NCI-H146 (cell line): ENCODE measurements around the gene SH3BP2.

Experiments
- DNase-seq: peaks from one replicate; lab custom pipeline; 2025; lab: John Stamatoyannopoulos, UW

SH3BP2 gene

DNA sequence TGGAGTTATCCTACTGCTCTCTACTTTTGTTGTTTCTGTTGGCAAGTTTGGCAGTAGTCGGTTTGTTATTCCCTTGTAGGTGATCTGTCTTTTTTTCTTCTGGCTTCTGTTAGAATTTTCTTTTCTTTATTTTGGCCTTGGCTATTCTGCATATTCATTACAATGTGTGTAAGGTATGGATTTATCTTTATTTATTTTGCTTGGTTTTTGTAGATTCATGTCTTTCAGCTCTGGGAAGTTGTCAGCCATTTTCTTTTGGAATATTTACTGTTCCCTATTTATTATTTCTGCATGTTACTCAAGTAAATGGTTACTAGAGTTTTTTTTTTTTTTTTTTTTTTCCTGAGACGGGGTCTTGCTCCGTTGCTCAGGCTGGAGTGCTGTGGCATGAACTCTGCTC, 63.4 kb downstream of the SH3BP2 start:
- no peak for DNase-seq

DNA sequence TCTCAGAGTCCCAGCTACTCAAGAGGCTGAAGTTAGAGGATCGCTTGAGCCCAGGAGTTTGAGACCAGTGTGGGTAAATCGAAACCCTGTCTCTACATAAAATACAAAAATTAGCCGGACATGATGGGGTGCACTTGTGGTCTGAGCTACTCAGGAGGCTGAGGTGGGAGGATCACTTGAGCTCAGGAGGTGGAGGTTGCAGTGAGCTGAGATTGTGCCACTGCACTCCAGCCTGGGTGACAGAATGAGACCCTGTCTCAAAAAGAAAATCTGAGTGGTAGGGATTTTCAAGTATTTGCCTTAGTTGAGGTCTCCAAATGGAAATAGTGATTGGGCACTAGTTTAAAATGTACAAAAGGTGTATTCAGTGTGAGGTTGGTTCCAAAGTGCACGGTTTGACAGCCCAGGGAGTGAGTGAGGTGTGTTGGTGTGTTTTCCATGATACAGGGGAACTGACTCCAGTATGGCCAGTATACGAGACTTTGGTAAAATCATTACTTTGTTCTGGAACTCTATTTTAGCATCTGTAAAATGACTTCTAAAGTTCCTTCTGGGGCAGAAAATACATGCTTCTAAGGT, 64.6 kb downstream of the SH3BP2 start:
- DNase-seq: no peak

DNA sequence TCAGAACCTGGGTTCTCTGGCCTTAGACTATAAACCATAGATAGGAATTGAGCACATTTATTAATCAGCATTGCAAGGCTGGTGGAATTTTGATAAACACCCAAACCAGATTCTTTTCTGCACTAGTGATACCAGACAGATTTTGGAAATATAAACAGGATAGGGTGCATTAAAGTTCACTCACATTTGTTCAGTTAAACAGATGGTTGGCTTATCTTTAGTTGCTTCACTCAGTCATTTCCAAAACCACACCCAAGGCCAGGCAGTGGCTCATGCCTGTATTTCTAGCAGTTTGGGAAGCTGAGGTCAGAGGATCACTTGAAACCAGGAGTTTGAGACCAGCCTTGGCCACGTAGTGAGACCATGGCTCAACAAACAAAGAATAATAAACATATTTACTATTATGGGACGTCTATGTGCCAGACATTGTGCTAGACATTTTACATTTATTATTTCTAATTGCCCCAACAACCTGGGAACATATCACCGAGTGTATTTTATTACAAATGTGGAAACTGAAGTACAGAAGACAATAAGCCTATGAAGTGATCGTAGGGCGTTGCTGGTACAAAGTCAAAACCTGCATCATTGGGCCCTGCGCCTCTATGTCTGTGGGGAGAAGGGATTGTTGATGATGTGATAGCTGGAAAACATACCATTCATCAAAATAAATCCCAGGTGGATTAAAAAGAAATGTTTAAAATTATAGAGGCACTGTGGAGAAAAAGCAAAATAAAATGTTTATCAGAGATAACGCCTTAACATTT, 65.7 kb downstream of the SH3BP2 start:
- no peak for DNase-seq

DNA sequence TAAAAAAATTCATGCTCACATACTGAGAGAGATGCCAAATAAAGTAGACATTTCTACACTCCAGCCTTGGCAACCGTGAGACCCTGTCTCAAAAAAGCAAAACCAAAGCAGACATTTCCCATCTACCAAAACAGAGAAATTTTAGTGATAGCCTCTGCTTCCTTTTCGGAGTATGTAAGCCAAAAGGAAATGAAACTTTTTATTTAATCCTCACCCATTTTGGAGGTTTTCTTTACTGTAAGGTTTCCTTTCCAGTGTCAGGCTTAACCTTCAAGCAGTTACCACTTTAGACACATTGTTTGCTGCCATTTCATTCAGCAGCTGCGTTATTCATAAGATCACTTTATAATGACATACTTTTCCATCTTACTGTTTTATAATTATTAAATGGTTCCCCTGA, 66.6 kb downstream of the SH3BP2 start:
- DNase-seq: no peak

DNA sequence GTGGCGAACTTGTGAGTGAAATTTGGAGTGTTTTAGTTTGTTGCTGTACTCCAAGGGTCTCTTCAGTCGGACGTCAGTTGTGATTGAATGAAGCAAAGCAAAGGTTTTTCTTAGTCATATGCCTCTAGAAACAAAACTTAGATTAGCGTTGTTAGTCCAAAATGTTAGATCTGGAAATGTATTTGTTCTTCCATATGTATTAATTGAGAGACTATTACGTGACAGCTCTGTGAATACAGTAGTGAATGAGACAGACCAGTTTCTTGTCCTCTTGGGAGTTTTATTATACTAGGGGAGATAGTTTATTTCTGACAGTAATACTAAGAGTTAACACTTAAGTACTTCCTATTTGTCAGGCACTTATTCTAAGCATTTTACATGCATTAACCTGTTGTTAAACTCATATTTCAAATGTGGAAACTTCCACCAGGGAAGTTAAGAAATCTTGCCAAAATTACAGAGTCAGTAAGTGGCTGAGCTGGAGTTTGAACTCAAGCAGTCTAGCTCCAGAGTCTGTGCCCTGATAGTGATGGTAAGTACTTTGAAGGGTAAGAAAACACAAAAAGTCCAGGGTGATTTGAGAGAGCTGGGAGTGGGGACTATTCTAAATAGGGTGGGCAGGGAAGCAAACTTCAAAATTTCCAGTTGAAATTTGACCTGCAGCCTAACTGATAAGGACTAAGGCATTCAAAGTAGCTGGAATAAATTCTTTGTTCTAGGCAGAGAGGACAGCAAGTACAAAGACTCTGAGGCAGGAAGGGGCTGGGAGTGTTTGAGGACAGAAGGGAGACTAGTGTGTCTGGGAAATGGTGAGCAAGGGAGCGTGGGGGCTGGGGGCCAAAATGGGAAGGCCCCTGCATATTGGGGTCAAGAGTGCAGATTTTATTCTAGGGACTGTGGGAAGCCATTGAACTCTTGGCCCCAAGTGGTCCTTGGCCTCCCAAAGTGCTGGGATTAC, 67.8 kb downstream of the SH3BP2 start:
- no peak for DNase-seq

DNA sequence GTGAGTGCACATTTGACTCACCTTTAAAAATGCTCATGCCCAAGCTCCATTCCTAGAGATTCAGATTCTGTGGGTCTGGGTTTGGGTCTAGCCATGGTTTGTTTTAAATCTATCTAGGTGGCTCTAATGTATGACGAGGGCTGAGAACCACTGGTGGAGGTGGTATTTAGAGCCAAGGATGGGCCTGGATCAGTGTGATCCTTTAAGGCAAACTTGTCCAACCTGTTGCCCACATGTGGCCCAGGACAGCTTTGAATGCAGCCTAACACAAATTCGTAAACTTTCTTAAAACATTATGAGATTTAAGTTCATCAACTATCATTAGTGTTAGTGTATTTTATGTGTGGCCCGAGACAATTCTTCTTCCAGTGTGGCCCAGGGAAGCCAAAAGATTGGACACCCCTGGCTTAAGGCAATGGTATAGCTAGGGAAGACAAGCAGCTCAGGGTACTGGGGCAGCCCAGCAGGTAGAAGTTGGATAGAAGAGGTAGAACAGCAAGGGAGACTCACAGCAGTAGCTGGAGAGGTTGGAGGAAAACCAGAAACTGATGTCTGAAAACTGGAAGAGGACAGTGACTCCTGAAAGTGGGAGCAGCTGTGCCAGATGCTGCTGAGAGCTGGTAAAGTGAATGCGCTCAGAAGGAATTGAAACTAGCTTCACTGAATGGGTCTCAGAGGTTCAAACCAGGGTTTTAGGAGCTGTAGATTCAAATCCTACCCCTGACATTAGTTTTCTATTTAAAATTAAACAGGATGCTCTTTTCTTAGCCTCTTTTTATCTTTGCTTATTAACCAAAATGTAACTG, 68.9 kb downstream of the SH3BP2 start:
- no peak for DNase-seq

DNA sequence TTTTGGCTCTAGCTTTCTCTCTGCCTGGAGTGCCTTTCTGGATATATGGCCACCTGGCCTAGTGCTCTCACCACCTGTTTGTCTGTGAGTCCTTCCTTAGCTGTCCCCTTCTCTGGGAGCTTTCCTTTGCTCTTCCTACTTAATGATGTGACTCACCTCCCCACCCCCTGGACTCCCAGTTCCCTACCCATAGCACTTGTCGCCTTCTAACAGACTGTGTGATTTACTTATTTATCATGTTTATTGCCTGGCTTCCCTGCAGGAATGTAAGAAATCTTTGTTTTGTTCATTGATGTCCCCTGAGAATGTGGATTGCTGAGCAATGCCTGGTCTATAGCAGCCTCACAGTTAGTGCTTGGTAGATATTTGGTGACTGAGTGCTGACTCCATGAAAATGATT, 69.6 kb downstream of the SH3BP2 start:
- DNase-seq: no peak

DNA sequence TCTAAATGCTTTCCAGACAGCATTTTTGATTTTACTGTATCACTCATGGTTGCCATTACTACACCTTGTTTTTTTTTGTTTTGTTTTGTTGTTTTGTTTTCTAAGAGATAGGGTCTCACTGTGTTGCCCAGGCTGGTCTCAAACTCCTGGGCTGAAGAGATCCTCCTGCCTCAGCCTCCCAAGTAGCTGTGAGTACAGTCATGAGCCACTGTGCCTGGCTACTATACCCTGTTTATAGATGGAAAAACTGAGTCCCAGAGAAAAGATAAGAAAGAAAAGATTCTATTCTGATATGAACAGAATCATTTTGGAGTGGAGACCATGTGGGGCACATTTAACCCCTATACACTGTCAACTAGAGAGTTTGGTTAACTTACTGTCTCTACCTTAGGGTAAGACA, 70.8 kb downstream of the SH3BP2 start:
- no peak for DNase-seq

DNA sequence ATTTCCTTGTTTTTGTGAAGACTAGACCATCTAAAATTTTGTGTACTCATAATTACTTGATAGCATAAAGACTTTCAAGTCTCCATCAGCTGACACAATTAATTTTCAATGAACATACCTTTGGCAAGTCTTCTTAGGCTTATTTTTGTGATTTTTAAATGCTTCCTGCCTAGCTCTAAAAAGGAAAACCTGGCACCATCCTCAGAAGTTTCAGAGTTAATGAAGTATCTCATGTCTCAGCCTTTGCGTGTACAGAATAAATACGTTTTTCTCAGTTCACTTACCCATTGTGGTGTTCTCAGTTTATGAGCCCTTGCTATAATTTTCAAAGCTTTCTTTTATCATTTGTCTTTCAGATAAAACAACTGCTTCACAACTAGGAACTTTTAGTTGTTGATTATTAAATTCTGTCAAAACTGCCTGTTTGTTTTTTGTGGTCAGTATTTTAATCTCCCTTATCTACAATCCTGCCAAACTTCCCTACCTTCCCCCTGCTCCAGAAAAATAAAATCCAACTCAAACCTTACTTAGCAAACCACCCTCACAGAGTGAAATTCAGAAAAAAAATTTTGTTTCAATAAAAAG, 72.4 kb downstream of the SH3BP2 start:
- DNase-seq: no peak

DNA sequence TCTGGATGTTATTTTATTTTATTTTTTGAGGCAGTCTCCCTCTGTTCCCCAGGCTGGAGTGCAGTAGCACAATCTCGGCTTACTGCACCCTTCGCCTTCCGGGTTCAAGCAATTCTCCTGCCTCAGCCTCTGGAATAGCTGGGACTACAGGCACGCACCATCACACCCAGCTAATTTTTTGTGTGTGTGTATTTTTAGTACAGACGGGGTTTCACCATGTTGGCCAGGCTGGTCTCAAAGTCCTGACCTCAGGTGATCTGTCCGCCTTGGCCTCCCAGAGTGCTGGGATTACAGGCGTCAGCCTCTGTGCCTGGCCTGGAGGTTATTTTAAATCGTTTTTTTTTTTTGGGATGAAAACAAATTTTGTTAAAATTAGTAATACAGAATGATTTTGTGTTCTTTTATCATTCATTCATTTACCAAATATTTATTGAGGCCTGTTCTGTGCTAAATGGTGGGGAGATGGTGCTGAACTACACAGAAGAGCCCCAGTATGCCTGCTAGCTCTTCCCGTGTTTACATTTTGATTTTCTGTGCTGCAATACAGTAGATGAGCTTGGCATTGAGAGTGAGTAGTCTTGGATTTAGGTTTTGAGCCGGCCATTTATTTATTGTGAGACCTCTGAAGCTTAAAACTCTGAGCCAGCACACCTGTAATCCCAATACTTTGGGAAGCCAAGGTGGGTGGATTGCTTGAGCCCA, 73.4 kb downstream of the SH3BP2 start:
- no peak for DNase-seq

DNA sequence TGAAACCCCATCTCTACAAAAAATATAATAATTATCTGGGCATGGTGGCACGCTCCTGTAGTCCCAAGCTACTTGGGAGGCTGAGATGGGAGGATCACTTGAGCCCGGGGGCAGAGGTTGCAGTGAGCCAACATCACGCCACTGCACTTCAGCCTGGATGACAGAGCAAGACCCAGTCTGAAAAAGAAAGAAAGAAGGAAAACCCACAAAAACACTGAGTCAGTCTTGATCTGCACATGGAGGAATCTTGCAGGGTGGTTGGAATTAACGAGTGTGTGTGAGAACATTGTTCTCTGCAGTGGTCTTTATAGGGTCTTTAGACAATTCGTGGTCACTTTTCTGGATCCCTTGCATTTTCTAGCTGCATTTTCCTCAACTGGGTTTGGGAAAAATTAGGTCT, 74.0 kb downstream of the SH3BP2 start:
- DNase-seq: no peak

DNA sequence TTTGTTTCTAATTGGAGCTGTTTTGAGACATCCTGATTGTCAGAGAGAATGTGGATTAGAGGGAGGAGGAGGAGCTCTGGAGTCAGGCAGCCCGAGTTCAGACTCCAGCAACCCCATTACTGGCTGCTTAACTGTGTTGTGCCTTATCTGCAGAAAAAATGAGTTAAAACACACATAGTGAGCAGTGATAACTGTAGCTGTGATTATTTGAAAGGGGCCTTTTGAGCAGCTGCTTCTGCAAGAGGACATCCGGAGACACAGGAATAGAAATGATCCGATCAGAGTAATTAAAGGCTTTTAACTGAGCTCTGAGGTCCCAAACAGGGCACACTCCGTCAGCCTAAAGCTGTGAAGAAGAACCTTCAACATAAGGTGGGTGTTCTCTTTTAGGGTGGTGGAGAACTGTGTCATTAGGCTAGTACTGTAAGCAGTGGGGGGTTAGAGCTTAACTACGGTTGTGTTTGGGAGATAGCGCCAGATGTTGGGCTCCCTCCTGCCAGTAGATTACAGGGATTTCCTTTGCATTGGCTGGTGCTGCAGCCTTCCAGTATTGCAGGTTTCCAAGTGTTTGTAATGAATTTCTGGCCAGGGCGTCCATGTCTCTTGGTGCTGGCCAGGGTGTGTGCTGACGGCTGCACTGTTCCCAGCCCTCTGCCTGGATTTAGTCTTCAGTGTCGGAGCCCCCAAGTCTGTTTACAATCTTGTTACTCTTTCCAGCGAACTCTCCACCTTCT, 75.0 kb downstream of the SH3BP2 start:
- peak; percentile 29 for DNase-seq

DNA sequence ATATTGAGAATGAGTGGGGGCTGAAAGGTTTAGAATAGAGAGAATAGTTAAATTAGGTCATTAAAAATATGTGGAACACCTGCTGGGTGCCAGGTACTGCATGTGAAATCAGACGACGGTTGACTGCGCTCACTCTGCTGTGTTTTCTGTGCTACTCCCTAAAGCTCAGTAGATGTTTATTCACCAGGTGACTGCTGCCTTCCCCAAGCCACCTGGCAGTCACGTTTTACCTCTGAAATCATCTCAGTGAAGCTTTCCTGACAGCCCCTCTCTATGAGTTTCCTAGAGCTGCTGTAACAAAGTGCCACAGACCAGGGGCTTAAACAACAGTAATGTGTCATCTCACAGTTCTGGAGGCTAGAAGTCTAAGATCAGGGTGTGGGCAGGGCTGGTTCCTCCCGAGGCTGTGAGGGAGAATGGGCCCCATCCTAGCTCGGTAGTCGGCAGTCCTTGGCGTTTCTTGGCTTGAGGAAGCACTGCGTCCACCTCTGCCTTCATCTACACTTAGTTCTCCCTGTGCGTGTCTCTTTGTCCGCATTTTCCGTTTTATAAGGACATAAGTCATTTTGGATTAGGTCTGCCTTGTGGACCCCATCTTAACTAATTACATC, 76.1 kb downstream of the SH3BP2 start:
- peak; percentile 20 for DNase-seq

DNA sequence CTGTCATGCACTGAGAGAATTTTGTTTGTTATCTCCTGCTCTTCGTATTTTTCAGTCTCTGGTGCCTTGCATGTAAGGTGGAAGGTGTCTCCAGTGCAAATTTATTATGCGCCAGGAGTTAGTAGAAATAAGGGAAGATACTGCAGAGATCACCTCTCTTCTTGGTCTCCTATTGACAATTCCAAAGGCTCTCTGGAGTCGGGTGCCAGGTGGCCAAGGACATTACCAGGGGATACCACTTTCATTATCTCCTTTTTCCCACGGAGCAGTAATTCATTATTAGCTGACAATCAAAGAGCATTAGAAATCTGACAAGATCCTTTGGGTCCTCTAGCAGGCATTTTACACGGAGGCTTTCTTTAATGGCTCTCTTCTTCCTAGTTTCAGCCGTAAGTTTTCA, 76.8 kb downstream of the SH3BP2 start:
- DNase-seq: no peak

DNA sequence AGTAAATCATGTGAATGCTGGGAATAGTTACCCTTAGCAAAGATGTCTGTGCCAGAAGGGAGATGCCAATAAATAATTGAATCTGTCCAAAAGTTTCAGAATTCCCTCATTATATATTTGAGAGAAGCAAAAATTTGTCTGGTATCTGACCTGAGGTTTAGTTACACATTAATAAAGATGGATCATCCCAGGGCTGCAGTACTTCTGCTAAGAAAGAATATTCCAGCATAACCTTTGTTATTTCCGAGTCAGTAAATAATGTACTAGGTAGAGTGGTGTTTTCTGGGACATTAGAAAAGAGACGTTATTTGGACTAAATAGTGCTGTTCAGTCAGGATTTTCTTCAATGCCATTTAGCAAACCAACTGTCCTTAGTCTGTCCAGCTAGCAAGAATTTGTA, 77.2 kb downstream of the SH3BP2 start:
- no peak for DNase-seq

DNA sequence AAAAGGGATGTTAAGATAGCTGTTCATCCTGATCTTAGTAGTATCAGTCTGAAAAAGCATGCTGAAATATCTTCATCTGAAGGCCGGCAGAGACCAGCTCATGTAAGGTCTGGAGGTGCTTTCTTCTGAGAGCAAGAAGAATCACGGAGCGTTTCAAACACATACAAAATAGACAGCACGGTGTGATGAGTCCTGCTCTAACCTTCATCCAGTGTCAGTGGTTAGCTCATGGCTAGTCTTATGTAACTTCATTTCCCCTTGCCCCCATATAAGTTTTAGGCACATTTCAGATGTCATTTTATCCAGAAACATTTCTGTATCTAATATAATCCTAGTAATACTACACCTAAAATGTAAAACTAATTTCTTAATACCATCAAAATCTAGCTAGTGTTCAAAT, 78.6 kb downstream of the SH3BP2 start:
- no peak for DNase-seq

DNA sequence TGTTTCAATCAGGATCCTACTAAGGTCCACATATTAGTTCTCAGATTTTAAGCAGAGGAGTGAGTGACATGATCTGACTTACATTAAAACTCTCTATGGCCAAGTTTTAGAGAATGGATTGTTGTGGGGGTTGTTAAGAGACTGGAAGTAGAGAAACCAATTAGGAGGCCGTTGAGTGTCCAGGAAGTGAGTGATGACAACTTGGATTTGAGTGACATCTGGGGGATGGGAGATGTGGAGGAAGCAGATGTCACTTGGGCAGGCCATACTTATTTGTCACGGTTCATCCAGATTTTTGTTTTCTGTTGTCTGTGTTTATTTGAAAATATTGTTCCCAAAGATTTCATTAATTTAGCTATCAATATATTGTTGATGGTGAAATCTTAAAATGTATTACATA, 79.0 kb downstream of the SH3BP2 start:
- no peak for DNase-seq

DNA sequence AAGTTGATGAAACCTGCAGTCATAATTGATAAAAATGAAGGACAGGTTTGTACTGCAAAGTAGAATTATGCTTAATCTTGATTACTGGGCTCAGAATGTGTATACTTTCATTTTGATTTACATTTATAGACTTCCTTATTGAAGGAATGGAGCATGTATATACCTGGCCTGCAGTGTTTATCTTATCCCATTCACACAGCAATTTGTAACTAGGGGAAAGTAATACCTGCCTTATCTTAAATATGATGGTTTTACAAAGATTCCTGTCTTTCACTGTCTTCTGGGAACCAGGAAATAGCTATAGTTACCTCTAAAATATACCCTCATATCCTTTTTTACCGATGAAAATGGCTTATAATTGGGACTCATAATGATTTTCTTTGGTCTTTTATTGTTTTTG, 80.4 kb downstream of the SH3BP2 start:
- DNase-seq: no peak

DNA sequence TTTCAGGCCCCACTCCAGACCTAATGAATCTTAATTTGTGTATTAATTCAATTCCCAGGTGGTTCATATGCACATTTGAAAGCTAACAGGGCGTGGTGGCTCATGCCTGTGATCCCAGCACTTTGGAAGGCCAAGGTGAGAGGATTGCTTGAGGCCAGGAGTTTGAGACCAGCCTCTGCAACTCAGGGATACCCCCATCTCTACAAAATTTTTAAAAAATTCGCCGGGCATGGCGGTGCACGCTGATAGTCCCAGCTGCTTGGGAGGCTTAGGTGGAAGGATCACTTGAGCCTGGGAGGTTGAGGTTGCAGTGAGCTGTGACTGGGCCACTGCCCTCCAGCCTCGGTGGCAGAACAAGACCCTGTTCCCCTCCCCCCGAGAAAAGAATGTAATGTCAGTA, 82.0 kb downstream of the SH3BP2 start:
- no peak for DNase-seq

DNA sequence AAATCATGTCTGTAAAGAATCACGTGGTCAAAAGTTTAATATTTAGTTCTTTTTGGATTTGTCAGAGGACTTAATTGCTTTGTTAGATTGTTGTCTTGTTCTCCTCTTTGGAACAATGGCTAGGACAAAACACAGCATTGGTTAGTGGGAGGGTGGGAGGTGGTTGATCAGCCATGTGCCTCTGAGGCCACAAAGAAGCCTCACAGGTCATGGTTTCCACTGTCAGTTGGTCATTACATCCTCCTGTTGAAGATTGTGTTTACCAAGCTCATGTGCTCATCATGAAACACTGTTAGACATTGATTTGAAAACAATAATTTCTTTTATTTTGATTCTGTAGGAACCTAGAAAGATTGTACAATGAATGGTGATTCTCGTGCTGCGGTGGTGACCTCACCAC, 82.7 kb downstream of the SH3BP2 start:
- DNase-seq: no peak
